ENCODE data around the gene LBHD2. TPM values are rescaled to one million over a fixed set of nuclear protein-coding genes. Genes with fewer than 3 reads are reported as not detected.

The LBHD2 gene
- total and polyA plus RNA-seq, 2 of the 13 experiments (the other 11 are each of a cell fraction or from before 2014, with no cell fraction given): 0.67 to 1.00 TPM

GRCh38 chr14:103113303-103113702 lies 29.3 kb downstream of the LBHD2 start (continued):
- TF ChIP-seq GMEB1 (CRISPR knock-in tag; IDR thresholded peaks at IDR 0.05; ENCODE audit: borderline replicate concordance): no peak
- TF ChIP-seq ARNT2 (CRISPR knock-in tag; IDR thresholded peaks at IDR 0.05; ENCODE audit: low read depth): 0 out of 2 replicates have a peak, but pooled peaks have one; percentile 26
- TF ChIP-seq ATF4 (CRISPR knock-in tag; IDR thresholded peaks at IDR 0.05): no peak
- no peak for TF ChIP-seq THAP7 (CRISPR knock-in tag; IDR thresholded peaks at IDR 0.05)
- no peak for TF ChIP-seq ZNF460 (CRISPR knock-in tag; IDR thresholded peaks at IDR 0.05; ENCODE audit: borderline replicate concordance)
- no peak for TF ChIP-seq EZH2 (conservative IDR thresholded peaks at IDR 0.05; ENCODE audit: low read depth, low read length)
- peak; percentile 48; the same call in 1 of the 2 replicates for TF ChIP-seq ZNF761 (CRISPR knock-in tag; conservative IDR thresholded peaks at IDR 0.05)
- TF ChIP-seq E2F2 (CRISPR knock-in tag; IDR thresholded peaks at IDR 0.05; ENCODE audit: borderline replicate concordance): no peak
- TF ChIP-seq ZNF580 (CRISPR knock-in tag; IDR thresholded peaks at IDR 0.05; ENCODE audit: borderline replicate concordance, low read depth): no peak
- peak; percentile 7 for TF ChIP-seq ZFX (CRISPR knock-in tag; IDR thresholded peaks at IDR 0.05; ENCODE audit: low read depth)
- TF ChIP-seq ZHX1 (CRISPR knock-in tag; IDR thresholded peaks at IDR 0.05; ENCODE audit: low read depth): 0 out of 2 replicates have a peak, but pooled peaks have one; percentile 29
- TF ChIP-seq MAF1 (CRISPR knock-in tag; IDR thresholded peaks at IDR 0.05; ENCODE audit: borderline replicate concordance): no peak
- no peak for TF ChIP-seq ZNF569 (CRISPR knock-in tag; IDR thresholded peaks at IDR 0.05; ENCODE audit: borderline replicate concordance)
- TF ChIP-seq TEAD3 (CRISPR knock-in tag; optimal IDR thresholded peaks at IDR 0.05; ENCODE audit: borderline replicate concordance): no peak
- TF ChIP-seq NFKB2 (CRISPR knock-in tag; IDR thresholded peaks at IDR 0.05; ENCODE audit: borderline replicate concordance): 0 out of 2 replicates have a peak, but pooled peaks have one; percentile 6
- TF ChIP-seq FLYWCH1 (CRISPR knock-in tag; IDR thresholded peaks at IDR 0.05): no peak
- TF ChIP-seq BRCA1 (CRISPR knock-in tag; IDR thresholded peaks at IDR 0.05): no peak
- TF ChIP-seq KLF9 (CRISPR knock-in tag; IDR thresholded peaks at IDR 0.05; ENCODE audit: low read depth): no peak
- no peak for TF ChIP-seq ZNF878 (CRISPR knock-in tag; IDR thresholded peaks at IDR 0.05)
- no peak for TF ChIP-seq NR0B2 (CRISPR knock-in tag; IDR thresholded peaks at IDR 0.05)
